Uterus (tissue), 4 donors: ENCODE data around the gene PDIA6. TPM values are rescaled to one million over a fixed set of nuclear protein-coding genes. Genes with fewer than 3 reads are reported as not detected.

Experiments used
- DNase-seq, 2 donors: peaks; one replicate each; pipeline ENCODE4 v3.0.0-alpha.2; 2019 to 2020
- H3K27ac ChIP-seq, 2 donors: fragments of 200-600 bp; sonication (generic); 1 replicate in 1 of 2; 2 replicates in 1 of 2; pipeline ENCODE4 v1.5.1; 2016 to 2018
- H3K27me3 ChIP-seq, 2 donors: fragments of 200-600 bp; sonication (generic); one replicate each; pipeline ENCODE4 v1.5.1; 2018 to 2019; ENCODE audit warnings: control low read depth in 1 of 2
- H3K36me3 ChIP-seq, 2 donors: fragments of 200-600 bp; sonication (generic); one replicate each; pipeline ENCODE4 v1.5.1; 2019; ENCODE audit warnings: control low read depth in 1 of 2
- H3K4me1 ChIP-seq, 2 donors: fragments of 200-600 bp; sonication (generic); one replicate each; pipeline ENCODE4 v1.5.1; 2018 to 2019; ENCODE audit warnings: control low read depth in 1 of 2
- H3K4me3 ChIP-seq, 2 donors: fragments of 200-600 bp; sonication (generic); 1 replicate in 1 of 2; 2 replicates in 1 of 2; pipeline ENCODE4 v1.5.1; 2018 to 2019; ENCODE audit warnings: mild to moderate bottlenecking in 1 of 2
- H3K9me3 ChIP-seq, 2 donors: fragments of 200-600 bp; sonication (generic); one replicate each; pipeline ENCODE4 v1.5.1; 2019; ENCODE audit warnings: control low read depth in 1 of 2
- POLR2A ChIP-seq, 2 donors: fragments of 450-650 bp; IDR thresholded peaks; one replicate each; pipeline ENCODE4 v1.6.1; 2016; ENCODE audit warnings: antibody characterized with exemption in 2 of 2, mild to moderate bottlenecking in 1 of 2, moderate library complexity in 1 of 2
- intact Hi-C: fragments of 100-400 bp; cut with DNase I; formaldehyde crosslinking; loops from one replicate; pipeline ENCODE4 v1.15.1; 2023; ENCODE audit warnings: low total_unique reads
- small RNA-seq: library from RNA; depleted of rRNA; stranded (forward); fragments of <200 nt; gene quantifications from one replicate; pipeline ENCODE3, GENCODE V24; 2016
- total RNA-seq, 4 donors: library from RNA; depleted of rRNA in 3 of 4; stranded (reverse); fragments of >200 nt in 3 of 4; gene quantifications; one replicate each; pipeline versions ENCODE4 v1.1.0 to v1.2.4, GENCODE V29; 2014 to 2023
- TF ChIP-seq, protein P1 (sequence below), 4 experiments: fragments of 200-600 bp in 2 of 4; fragments of 450-650 bp in 2 of 4; sonication (generic) in 2 of 4; IDR thresholded peaks; one replicate each; pipeline ENCODE4 v1.5.1; 2016 to 2019; ENCODE audit warnings: antibody characterized with exemption in 4 of 4, mild to moderate bottlenecking in 2 of 4, moderate library complexity in 1 of 4
- donor health status: DM: yes; HTN: yes; CAD: no.

PDIA6 gene
- total RNA-seq, 4 donors from 2014 or later = 53.0 to 257 (median 89.0) TPM

- DNase-seq = no peak
- no peaks in the 10 kb centered on the region for H3K27me3 ChIP-seq
- no peaks in the 10 kb centered on the region for H3K36me3 ChIP-seq
- intact Hi-C loops = no loop called here
- H3K27ac ChIP-seq = no peak overlapping the region
- H3K4me3 ChIP-seq = no peak overlapping the region
- no peaks in the 10 kb centered on the region for H3K4me1 ChIP-seq
- H3K9me3 ChIP-seq = no peaks in the 10 kb centered on the region
- TF ChIP-seq, protein P1, sequence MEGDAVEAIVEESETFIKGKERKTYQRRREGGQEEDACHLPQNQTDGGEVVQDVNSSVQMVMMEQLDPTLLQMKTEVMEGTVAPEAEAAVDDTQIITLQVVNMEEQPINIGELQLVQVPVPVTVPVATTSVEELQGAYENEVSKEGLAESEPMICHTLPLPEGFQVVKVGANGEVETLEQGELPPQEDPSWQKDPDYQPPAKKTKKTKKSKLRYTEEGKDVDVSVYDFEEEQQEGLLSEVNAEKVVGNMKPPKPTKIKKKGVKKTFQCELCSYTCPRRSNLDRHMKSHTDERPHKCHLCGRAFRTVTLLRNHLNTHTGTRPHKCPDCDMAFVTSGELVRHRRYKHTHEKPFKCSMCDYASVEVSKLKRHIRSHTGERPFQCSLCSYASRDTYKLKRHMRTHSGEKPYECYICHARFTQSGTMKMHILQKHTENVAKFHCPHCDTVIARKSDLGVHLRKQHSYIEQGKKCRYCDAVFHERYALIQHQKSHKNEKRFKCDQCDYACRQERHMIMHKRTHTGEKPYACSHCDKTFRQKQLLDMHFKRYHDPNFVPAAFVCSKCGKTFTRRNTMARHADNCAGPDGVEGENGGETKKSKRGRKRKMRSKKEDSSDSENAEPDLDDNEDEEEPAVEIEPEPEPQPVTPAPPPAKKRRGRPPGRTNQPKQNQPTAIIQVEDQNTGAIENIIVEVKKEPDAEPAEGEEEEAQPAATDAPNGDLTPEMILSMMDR (IDR thresholded peaks at IDR 0.05) = no peak
- TF ChIP-seq POLR2A (IDR thresholded peaks at IDR 0.05) = no peak
These were observed 74.4 kb downstream of the PDIA6 start for GRCh38 chr2:10738192-10738591.

- H3K4me1 ChIP-seq = no peaks in the 10 kb centered on the region
- no peak for DNase-seq
- no peaks in the 10 kb centered on the region for H3K9me3 ChIP-seq
- no peak overlapping the region for H3K4me3 ChIP-seq
- TF ChIP-seq, protein P1 (IDR thresholded peaks at IDR 0.05) = no peak
- TF ChIP-seq POLR2A (IDR thresholded peaks at IDR 0.05) = no peak
- no peak overlapping the region for H3K27ac ChIP-seq
- H3K36me3 ChIP-seq = no peaks in the 10 kb centered on the region
- no peaks in the 10 kb centered on the region for H3K27me3 ChIP-seq
- intact Hi-C loops = no loop called here
These were observed 78.6 kb downstream of the PDIA6 start for GRCh38 chr2:10733980-10734379.

- Histone ChIP-seq H3K4me1 (no peaks in the 10 kb centered on the region), H3K36me3 (no peaks in the 10 kb centered on the region), H3K27ac (no peak overlapping the region), H3K27me3 (no peaks in the 10 kb centered on the region), H3K9me3 (no peaks in the 10 kb centered on the region), H3K4me3 (no peak overlapping the region)
- no peak for TF ChIP-seq POLR2A (IDR thresholded peaks at IDR 0.05)
- TF ChIP-seq, protein P1 (IDR thresholded peaks at IDR 0.05) = no peak
- no peak for DNase-seq
- intact Hi-C loops = no loop called here
These were observed 79.0 kb downstream of the PDIA6 start for GRCh38 chr2:10733566-10733925.

Small RNA genes within 50 kb of the gene (small RNA-seq; reads per million reads assigned to genes)
- gene RNU7-138P (not detected), gene RNU7-176P (not detected)

Other genes with a start within 250 kb of the PDIA6 start
- gene NOL10, start 122.8 kb downstream of the PDIA6 start, total RNA-seq = 10 to 100 TPM in 3 of 4 donors, 1 to 10 TPM in 1; 6.4 to 52.7 (median 22.1) TPM
- 1 to 10 TPM in 1 of 4 donors, under 1 TPM in 2, not detected in 1; 0.26 to 3.6 (median 0.61) TPM for gene ATP6V1C2, start 91.2 kb downstream of the PDIA6 start, total RNA-seq
- under 1 TPM in 1 of 4 donors, not detected in 3; 0.21 TPM for gene KCNF1, start 99.1 kb upstream of the PDIA6 start, total RNA-seq